ENCODE results near the gene LSM8.
"Not testable (repeated sequence)": the region's sequence is repeated elsewhere in the genome, so short reads cannot be mapped to it uniquely, and the experiment has no call there.

LSM8 gene

DNA sequence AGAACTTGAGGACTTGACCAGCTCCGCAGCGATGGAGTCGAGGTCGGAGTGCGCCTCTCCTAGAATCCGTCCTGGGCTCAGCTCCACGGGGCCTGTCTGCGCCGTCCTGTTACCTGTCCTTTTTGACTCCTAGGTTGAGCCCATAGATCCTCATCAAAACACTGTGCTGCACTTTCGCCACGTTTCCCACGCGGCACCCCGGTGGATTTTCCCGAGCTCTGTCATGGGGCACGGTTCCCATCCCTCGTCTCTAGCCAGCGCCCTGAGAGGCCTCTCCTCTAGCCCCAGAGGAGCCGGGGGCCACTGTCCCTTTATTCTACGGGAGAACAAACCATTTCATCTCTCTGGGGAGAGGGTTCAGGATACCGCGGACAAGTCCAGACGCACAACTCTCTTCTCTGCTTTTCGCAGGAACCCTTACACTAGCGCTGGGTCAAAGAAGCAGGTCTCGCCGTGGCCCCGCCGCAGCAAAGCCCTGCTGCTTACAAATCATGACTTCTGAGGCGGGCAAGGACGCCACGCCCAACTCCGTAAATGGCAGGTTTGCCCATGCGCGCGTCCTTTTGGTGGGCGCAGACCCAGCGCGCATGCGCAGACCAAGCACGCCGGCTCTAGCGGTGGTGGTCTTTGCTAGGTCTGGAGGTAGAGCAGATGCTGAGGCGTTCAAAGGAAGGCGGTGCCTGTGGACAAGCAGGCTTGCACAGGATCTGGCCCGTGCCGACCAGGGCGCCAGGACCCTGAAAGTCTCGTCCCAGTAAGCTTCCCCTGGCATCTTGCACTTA lies 30.3 kb downstream of the LSM8 start:
- DNase-seq (ENCODE audit: low read depth) = peak; percentile 67

DNA sequence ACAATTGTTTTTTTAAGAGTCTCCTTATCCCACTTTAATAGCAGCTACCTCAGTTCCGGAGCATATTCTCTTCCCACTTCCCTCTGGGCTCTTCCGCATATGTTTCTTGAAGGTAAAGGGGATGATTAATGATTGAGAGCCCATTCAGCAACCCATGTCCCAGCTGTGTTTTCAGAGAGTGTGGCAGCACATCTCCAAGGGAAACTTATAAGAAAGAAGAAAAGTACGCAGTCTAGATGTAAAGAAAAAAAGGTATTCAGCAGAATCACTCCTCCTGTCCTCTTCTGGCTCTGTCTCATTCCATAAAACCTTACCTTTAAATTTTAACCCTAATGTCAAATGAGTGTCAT lies 30.8 kb downstream of the LSM8 start:
- no peak for DNase-seq (ENCODE audit: low read depth)

DNA sequence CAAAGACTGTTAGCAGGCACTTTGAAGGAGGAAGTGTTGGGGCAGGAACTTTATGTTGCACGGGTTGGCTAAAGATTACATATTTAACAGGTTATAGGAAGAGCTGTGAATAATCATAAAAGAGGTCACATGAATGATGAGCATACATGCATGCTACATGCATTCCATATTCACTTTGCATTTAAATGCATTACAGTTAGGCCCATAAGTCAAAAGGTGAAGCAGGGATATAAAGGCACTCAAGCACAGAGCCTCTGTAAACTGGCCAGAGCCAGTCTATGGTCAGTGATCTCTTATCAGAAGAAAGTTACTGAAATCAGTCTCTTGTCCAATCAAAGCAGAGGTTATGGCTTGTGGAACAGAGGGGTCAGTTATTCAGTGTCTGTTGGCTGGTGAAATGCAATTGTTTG lies 33.3 kb downstream of the LSM8 start:
- DNase-seq (ENCODE audit: low read depth) = no peak

GRCh38 chr7:118218413-118219156 lies 34.6 kb downstream of the LSM8 start:
- no peak for DNase-seq (ENCODE audit: low read depth)

DNA sequence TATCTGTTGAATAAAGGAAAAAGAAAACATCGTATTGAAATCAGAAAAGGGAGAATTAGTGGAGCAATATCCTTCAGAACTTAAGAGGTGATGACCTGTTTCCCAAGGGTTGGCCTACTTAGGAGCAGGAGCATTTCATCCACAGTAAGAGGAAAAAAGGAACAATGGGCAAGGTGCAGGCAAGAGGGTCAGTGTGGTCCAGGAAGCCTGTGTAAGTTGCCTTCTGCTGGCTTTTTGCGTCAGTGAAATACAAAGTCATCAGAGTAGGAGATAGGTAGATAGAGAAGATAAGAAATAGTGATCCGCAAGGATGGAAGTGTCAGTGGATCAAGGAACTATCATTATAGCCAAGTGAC lies 35.2 kb downstream of the LSM8 start:
- no peak for DNase-seq (ENCODE audit: low read depth)

DNA sequence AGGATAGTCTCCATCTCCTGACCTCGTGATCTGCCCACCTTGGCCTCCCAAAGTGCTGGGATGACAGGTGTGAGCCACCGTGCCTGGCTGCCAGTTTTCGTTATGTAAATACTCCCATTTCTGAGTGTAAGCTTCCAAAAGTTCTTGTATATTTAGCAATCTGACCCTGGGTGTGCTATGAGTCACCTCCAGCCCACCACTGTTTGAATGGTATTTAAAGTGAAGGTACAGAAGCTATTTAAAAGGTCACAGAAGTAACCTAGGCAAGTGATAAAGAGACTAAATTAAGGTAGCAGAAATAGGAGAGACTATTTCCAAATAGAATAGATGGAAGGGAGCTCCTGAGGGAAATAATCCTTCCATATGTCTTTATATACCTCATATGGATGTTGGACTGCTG lies 36.6 kb downstream of the LSM8 start:
- DNase-seq (ENCODE audit: low read depth) = no peak

- no peak for DNase-seq (ENCODE audit: low read depth)
Observed at GRCh38 chr7:118222591-118222990, 38.6 kb downstream of the LSM8 start.

DNA sequence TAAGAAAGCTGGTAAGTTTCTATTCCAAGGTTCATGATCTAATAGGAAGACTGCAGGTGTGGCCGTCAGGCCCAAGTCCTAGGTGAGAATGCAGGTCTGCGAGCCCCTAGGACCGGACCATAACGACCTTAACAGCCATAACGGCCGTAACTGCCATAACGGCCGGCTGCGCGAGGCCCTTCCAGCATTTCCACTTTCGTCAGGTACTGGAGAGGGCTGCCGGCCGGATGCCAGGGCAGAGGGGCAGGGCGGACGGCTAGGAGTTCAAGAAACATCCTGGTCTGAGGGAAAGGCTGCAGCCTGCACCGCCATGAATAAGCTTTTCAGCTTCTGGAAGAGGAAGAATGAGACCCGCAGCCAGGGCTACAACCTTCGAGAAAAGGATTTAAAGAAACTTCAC lies 40.6 kb downstream of the LSM8 start, which contains the start of gene ANKRD7:
Gene ANKRD7 (plus strand): TSS at position 184 of the 400 bp plus-strand sequence. CDS start 127 bp downstream, at position 311.
- DNase-seq (ENCODE audit: low read depth) = no peak

DNA sequence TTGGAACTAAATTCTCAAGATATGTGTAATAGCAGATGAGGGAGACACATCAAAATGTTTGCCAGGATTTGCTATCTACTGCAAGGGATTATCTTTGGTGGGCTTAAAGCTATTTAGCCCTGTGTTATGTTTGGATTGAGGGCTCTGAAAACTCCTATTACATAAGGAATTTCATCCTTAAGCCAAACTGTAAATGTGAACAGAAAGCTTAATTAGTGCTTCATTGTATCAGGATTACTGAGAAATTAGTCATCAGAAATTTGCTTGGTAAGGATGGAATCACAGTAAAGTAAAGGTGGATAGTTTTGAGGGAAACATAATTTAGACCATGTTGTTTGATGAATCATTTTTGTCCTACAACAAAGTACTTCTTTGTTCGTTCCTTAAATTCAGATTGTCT lies 48.9 kb downstream of the LSM8 start:
- DNase-seq (ENCODE audit: low read depth) = no peak

DNA sequence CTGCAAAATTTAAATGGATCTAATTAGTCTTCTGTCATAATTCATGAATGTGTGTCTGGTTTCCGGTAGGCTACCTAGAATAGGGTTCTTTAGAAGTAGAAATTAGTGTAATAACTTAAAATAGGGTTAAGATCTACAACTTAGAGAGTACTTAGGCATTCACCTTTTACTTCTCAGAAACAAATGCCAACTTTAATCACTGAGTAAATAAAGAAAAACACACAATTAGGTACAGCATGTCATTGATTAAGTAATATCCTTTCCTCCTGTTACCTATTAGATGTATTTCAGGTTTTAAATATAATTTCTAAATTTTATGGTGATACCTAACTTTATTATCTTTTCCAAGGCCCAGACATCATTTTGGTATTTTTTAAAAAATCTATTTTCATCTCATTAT lies 49.8 kb downstream of the LSM8 start:
- no peak for DNase-seq (ENCODE audit: low read depth)

- no peak for DNase-seq (ENCODE audit: low read depth)
Observed at GRCh38 chr7:118239014-118239413, 55.0 kb downstream of the LSM8 start.

DNA sequence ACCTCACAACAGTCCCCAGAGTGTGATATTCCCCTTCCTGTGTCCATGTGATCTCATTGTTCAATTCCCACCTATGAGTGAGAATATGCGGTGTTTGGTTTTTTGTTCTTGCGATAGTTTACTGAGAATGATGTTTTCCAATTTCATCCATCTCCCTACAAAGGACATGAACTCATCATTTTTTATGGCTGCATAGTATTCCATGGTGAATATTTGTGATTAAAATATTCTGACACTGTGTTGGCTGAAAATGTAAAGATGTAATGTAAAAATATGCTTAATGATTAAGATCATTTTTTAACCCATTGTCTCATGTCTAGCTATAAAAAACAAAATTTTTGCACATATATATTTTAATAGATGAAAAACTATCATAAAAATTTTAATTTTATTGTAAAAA lies 56.4 kb downstream of the LSM8 start:
- not testable (repeated sequence) for DNase-seq (ENCODE audit: low read depth)
